ENCODE data around the gene PIK3R3. TPM values are rescaled to one million over a fixed set of nuclear protein-coding genes. Genes with fewer than 3 reads are reported as not detected.

Gene PIK3R3
- polyA plus RNA-seq, 1 experiment = 1.5 TPM

DNA sequence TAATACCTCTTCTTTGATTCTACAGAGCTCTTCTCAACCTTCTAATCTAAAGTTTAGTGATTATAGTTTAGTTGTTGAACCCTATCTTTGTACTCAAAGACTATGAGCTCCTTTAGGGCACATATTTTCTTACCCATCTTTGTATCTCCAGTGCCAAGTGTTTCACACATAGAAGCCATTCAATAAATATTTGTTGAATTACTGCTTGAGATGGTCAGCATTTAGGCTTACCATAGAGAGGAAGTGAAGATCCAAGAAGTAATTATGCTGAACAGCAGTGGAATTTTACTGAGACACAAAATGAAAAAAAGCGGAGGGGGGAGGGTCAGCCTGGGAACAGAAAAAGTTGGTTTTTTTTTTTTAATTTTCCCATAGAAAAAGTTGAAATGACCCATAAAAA lies 21.9 kb downstream of the PIK3R3 start:
- Histone ChIP-seq H3K27me3 (ENCODE audit: control insufficient read depth, insufficient read depth, low read length) (no peaks in the 10 kb centered on the region), H3K36me3 (ENCODE audit: control insufficient read depth, insufficient read depth, low read length) (no peaks in the 10 kb centered on the region), H3K4me3 (ENCODE audit: low read depth, low read length) (no peak overlapping the region)
- TF ChIP-seq, protein P1, sequence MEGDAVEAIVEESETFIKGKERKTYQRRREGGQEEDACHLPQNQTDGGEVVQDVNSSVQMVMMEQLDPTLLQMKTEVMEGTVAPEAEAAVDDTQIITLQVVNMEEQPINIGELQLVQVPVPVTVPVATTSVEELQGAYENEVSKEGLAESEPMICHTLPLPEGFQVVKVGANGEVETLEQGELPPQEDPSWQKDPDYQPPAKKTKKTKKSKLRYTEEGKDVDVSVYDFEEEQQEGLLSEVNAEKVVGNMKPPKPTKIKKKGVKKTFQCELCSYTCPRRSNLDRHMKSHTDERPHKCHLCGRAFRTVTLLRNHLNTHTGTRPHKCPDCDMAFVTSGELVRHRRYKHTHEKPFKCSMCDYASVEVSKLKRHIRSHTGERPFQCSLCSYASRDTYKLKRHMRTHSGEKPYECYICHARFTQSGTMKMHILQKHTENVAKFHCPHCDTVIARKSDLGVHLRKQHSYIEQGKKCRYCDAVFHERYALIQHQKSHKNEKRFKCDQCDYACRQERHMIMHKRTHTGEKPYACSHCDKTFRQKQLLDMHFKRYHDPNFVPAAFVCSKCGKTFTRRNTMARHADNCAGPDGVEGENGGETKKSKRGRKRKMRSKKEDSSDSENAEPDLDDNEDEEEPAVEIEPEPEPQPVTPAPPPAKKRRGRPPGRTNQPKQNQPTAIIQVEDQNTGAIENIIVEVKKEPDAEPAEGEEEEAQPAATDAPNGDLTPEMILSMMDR (IDR thresholded peaks at IDR 0.05; ENCODE audit: insufficient read depth, low read depth, low read length) = no peak
- DNase-seq (ENCODE audit: low read depth) = no peak
- POLR2A ChIA-PET = interaction anchor here (0.5 to 0.6 kb wide), 2 partner anchors 8 to 159 kb away, joined by 3 to 21 read pairs; no protein-coding TSS in a partner anchor
- CTCF ChIA-PET = interaction anchor here (0.9 to 1.0 kb wide), 3 partner anchors 13 to 67 kb away, joined by 3 read pairs; no protein-coding TSS in a partner anchor

DNA sequence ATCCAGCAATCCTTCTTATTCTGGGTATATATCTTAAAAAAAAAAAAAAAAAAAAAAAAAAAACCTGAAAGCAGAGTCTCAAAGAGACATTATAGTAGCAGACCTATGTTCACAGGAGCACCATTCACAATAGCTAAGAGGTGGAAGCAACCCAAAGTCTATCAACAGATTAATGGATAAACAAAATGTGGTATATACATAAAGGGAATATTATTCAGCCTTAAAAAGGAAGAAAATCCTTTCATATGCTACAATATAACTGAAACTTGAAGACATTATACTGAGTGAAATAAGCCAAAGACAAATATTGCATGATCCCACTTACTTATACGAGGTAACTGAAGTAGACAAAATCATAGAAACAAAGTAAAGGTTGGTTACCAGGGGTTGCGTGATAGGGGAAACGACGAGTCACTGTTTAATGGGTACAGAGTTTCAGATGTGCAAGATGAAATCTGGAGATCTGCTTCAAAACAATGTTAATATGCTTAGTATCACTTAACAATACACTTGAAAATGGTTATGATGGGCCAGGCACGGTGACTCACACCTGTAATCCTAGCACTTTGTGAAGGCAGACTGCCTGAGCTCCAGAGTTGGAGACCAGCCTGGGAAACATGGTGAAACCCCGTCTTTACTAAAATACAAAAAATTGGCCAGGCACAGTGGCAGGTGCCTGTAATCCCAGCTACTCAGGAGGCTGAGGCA lies 29.5 kb downstream of the PIK3R3 start:
- no peak for DNase-seq (ENCODE audit: low read depth)
- ChIA-PET CTCF (no interaction called here), POLR2A (no interaction called here)
- H3K4me3 ChIP-seq (ENCODE audit: low read depth, low read length) = no peak overlapping the region
- no peaks in the 10 kb centered on the region for H3K27me3 ChIP-seq (ENCODE audit: control insufficient read depth, insufficient read depth, low read length)
- TF ChIP-seq, protein P1 (IDR thresholded peaks at IDR 0.05; ENCODE audit: insufficient read depth, low read depth, low read length) = no peak
- no peaks in the 10 kb centered on the region for H3K36me3 ChIP-seq (ENCODE audit: control insufficient read depth, insufficient read depth, low read length)

GRCh38 chr1:46099215-46099614 lies 33.2 kb downstream of the PIK3R3 start:
- ChIA-PET POLR2A (no interaction called here), CTCF (interaction anchor here (0.8 kb wide), 1 partner anchor 12 kb away, joined by 3 read pairs; no protein-coding TSS in a partner anchor)
- Histone ChIP-seq H3K4me3 (ENCODE audit: low read depth, low read length) (no peak overlapping the region), H3K36me3 (ENCODE audit: control insufficient read depth, insufficient read depth, low read length) (no peaks in the 10 kb centered on the region), H3K27me3 (ENCODE audit: control insufficient read depth, insufficient read depth, low read length) (no peaks in the 10 kb centered on the region)
- no peak for DNase-seq (ENCODE audit: low read depth)
- TF ChIP-seq, protein P1 (IDR thresholded peaks at IDR 0.05; ENCODE audit: insufficient read depth, low read depth, low read length) = no peak

- DNase-seq (ENCODE audit: low read depth) = no peak
Observed at GRCh38 chr1:46098027-46098712, 34.3 kb downstream of the PIK3R3 start.

GRCh38 chr1:46097149-46097472 lies 35.3 kb downstream of the PIK3R3 start:
- no peak for DNase-seq (ENCODE audit: low read depth)
- ChIA-PET POLR2A (no interaction called here), CTCF (no interaction called here)
- TF ChIP-seq, protein P1 (IDR thresholded peaks at IDR 0.05; ENCODE audit: insufficient read depth, low read depth, low read length) = no peak
- Histone ChIP-seq H3K27me3 (ENCODE audit: control insufficient read depth, insufficient read depth, low read length) (no peaks in the 10 kb centered on the region), H3K4me3 (ENCODE audit: low read depth, low read length) (no peak overlapping the region), H3K36me3 (ENCODE audit: control insufficient read depth, insufficient read depth, low read length) (no peaks in the 10 kb centered on the region)

More at GRCh38 chr1:46098027-46098712, 34.3 kb downstream of the PIK3R3 start:
- ChIA-PET POLR2A (no interaction called here), CTCF (interaction anchor here (0.8 kb wide), 1 partner anchor 13 kb away, joined by 3 read pairs; no protein-coding TSS in a partner anchor)
- TF ChIP-seq, protein P1 (IDR thresholded peaks at IDR 0.05; ENCODE audit: insufficient read depth, low read depth, low read length) = no peak
- H3K27me3 ChIP-seq (ENCODE audit: control insufficient read depth, insufficient read depth, low read length) = no peaks in the 10 kb centered on the region
- no peak overlapping the region for H3K4me3 ChIP-seq (ENCODE audit: low read depth, low read length)
- H3K36me3 ChIP-seq (ENCODE audit: control insufficient read depth, insufficient read depth, low read length) = no peaks in the 10 kb centered on the region
